ENCODE measurements around the gene DOK4.

GRCh38 chr16:57486858-57487834 is 853 bp upstream of the DOK4 start:
- TF ChIP-seq NR2F2 (IDR thresholded peaks at IDR 0.05) (no peak), FOXA2 (IDR thresholded peaks at IDR 0.05) (no peak), YY1 (IDR thresholded peaks at IDR 0.05) (no peak), RAD21 (IDR thresholded peaks at IDR 0.05) (no peak), GABPA (IDR thresholded peaks at IDR 0.05 in 1 of 2, conservative IDR thresholded peaks at IDR 0.05 in 1 of 2) (no peak), EGR1 (IDR thresholded peaks at IDR 0.05; ENCODE audit: low read depth in 2 of 2) (no peak), MAX (IDR thresholded peaks at IDR 0.05) (no peak), FOXA1 (IDR thresholded peaks at IDR 0.05) (no peak), TAF1 (conservative IDR thresholded peaks at IDR 0.05) (no peak)
- TF ChIP-seq, protein P1, sequence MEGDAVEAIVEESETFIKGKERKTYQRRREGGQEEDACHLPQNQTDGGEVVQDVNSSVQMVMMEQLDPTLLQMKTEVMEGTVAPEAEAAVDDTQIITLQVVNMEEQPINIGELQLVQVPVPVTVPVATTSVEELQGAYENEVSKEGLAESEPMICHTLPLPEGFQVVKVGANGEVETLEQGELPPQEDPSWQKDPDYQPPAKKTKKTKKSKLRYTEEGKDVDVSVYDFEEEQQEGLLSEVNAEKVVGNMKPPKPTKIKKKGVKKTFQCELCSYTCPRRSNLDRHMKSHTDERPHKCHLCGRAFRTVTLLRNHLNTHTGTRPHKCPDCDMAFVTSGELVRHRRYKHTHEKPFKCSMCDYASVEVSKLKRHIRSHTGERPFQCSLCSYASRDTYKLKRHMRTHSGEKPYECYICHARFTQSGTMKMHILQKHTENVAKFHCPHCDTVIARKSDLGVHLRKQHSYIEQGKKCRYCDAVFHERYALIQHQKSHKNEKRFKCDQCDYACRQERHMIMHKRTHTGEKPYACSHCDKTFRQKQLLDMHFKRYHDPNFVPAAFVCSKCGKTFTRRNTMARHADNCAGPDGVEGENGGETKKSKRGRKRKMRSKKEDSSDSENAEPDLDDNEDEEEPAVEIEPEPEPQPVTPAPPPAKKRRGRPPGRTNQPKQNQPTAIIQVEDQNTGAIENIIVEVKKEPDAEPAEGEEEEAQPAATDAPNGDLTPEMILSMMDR (IDR thresholded peaks at IDR 0.05; ENCODE audit: low read depth, low read length, missing input control), result no peak
- TF ChIP-seq, protein P2, sequence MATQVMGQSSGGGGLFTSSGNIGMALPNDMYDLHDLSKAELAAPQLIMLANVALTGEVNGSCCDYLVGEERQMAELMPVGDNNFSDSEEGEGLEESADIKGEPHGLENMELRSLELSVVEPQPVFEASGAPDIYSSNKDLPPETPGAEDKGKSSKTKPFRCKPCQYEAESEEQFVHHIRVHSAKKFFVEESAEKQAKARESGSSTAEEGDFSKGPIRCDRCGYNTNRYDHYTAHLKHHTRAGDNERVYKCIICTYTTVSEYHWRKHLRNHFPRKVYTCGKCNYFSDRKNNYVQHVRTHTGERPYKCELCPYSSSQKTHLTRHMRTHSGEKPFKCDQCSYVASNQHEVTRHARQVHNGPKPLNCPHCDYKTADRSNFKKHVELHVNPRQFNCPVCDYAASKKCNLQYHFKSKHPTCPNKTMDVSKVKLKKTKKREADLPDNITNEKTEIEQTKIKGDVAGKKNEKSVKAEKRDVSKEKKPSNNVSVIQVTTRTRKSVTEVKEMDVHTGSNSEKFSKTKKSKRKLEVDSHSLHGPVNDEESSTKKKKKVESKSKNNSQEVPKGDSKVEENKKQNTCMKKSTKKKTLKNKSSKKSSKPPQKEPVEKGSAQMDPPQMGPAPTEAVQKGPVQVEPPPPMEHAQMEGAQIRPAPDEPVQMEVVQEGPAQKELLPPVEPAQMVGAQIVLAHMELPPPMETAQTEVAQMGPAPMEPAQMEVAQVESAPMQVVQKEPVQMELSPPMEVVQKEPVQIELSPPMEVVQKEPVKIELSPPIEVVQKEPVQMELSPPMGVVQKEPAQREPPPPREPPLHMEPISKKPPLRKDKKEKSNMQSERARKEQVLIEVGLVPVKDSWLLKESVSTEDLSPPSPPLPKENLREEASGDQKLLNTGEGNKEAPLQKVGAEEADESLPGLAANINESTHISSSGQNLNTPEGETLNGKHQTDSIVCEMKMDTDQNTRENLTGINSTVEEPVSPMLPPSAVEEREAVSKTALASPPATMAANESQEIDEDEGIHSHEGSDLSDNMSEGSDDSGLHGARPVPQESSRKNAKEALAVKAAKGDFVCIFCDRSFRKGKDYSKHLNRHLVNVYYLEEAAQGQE (IDR thresholded peaks at IDR 0.05), result no peak
